T-helper 2 cell (primary cell): ENCODE results near the gene POLR2A.
"Not testable (repeated sequence)": the region's sequence is repeated elsewhere in the genome, so short reads cannot be mapped to it uniquely, and the experiment has no call there.

ENCODE experiments used
- DNase-seq, 5 experiments: peaks; one replicate each; pipeline versions ENCODE4 v3.0.0 to v3.0.0-alpha.2; 2012 to 2022

Gene POLR2A

GRCh38 chr17:7460850-7461660 lies 23.1 kb upstream of the POLR2A start:
- no peak for DNase-seq

- no peak for DNase-seq
Observed at GRCh38 chr17:7462474-7463371, 21.4 kb upstream of the POLR2A start.

- DNase-seq = no peak
Observed at GRCh38 chr17:7463372-7463846, 20.8 kb upstream of the POLR2A start.

- no peak for DNase-seq
Observed at GRCh38 chr17:7464081-7464480, 20.1 kb upstream of the POLR2A start.

GRCh38 chr17:7465597-7466275 lies 18.4 kb upstream of the POLR2A start:
- DNase-seq = no peak

GRCh38 chr17:7466318-7466638 lies 17.9 kb upstream of the POLR2A start:
- no peak for DNase-seq

- no peak for DNase-seq
Observed at GRCh38 chr17:7466639-7467341, 17.4 kb upstream of the POLR2A start.

- no peak for DNase-seq
Observed at GRCh38 chr17:7467498-7467897, 16.7 kb upstream of the POLR2A start.

- no peak for DNase-seq
Observed at GRCh38 chr17:7468290-7468689, 15.9 kb upstream of the POLR2A start.

GRCh38 chr17:7468804-7469389 lies 15.3 kb upstream of the POLR2A start:
- DNase-seq = no peak

GRCh38 chr17:7469843-7470242 lies 14.3 kb upstream of the POLR2A start:
- DNase-seq = not testable (repeated sequence)

- not testable (repeated sequence) for DNase-seq
Observed at GRCh38 chr17:7470457-7470973, 13.7 kb upstream of the POLR2A start.

GRCh38 chr17:7471729-7472128 lies 12.4 kb upstream of the POLR2A start:
- DNase-seq = no peak

GRCh38 chr17:7474767-7475166 lies 9.4 kb upstream of the POLR2A start:
- not testable (repeated sequence) for DNase-seq

- no peak for DNase-seq
Observed at GRCh38 chr17:7475764-7476422, 8.3 kb upstream of the POLR2A start.

- no peak for DNase-seq
Observed at GRCh38 chr17:7476494-7476893, 7.7 kb upstream of the POLR2A start.

GRCh38 chr17:7476951-7477350 lies 7.2 kb upstream of the POLR2A start:
- no peak for DNase-seq

GRCh38 chr17:7477392-7478275 lies 6.5 kb upstream of the POLR2A start:
- DNase-seq = peak in 1 of 5 experiments; percentile 46

GRCh38 chr17:7478276-7479212 lies 5.6 kb upstream of the POLR2A start:
- DNase-seq = peak; percentile 27 to 79 (median 72)
